ENCODE measurements around the gene CXCR3.
A peak's percentile ranks its signal among the peaks of the same experiment; 100 is the strongest.
"Not testable (repeated sequence)": the region's sequence is repeated elsewhere in the genome, so short reads cannot be mapped to it uniquely, and the experiment has no call there.

CXCR3 gene

GRCh38 chrX:71652405-71652804 lies 34.1 kb upstream of the CXCR3 start:
- peak; percentile 65 for DNase-seq (ENCODE audit: low read depth)
- no peak overlapping the region for H3K4me3 ChIP-seq (ENCODE audit: control insufficient read depth, low read depth, low read length)
- peak; percentile 65 for TF ChIP-seq CTCF (conservative IDR thresholded peaks at IDR 0.05; ENCODE audit: control insufficient read depth, insufficient read depth, low read depth, low read length)

- no peak overlapping the region for H3K4me3 ChIP-seq (ENCODE audit: control insufficient read depth, low read depth, low read length)
- no peak for DNase-seq (ENCODE audit: low read depth)
- no peak for TF ChIP-seq CTCF (conservative IDR thresholded peaks at IDR 0.05; ENCODE audit: control insufficient read depth, insufficient read depth, low read depth, low read length)
Measured at GRCh38 chrX:71650333-71650969, 32.1 kb upstream of the CXCR3 start.

GRCh38 chrX:71644406-71644805 lies 26.1 kb upstream of the CXCR3 start:
- not testable (repeated sequence) for H3K4me3 ChIP-seq (ENCODE audit: control insufficient read depth, low read depth, low read length); DNase-seq (ENCODE audit: low read depth)

GRCh38 chrX:71640002-71640401 lies 21.7 kb upstream of the CXCR3 start:
- no peak for DNase-seq (ENCODE audit: low read depth)
- no peak for TF ChIP-seq CTCF (conservative IDR thresholded peaks at IDR 0.05; ENCODE audit: control insufficient read depth, insufficient read depth, low read depth, low read length)
- H3K4me3 ChIP-seq (ENCODE audit: control insufficient read depth, low read depth, low read length): no peak overlapping the region

GRCh38 chrX:71638409-71638808 lies 20.1 kb upstream of the CXCR3 start:
- no peak for TF ChIP-seq CTCF (conservative IDR thresholded peaks at IDR 0.05; ENCODE audit: control insufficient read depth, insufficient read depth, low read depth, low read length)
- no peak for DNase-seq (ENCODE audit: low read depth)
- no peak overlapping the region for H3K4me3 ChIP-seq (ENCODE audit: control insufficient read depth, low read depth, low read length)

GRCh38 chrX:71637848-71638247 lies 19.5 kb upstream of the CXCR3 start:
- no peak overlapping the region for H3K4me3 ChIP-seq (ENCODE audit: control insufficient read depth, low read depth, low read length)
- DNase-seq (ENCODE audit: low read depth): peak; percentile 47
- no peak for TF ChIP-seq CTCF (conservative IDR thresholded peaks at IDR 0.05; ENCODE audit: control insufficient read depth, insufficient read depth, low read depth, low read length)

- H3K4me3 ChIP-seq (ENCODE audit: control insufficient read depth, low read depth, low read length): no peak overlapping the region
- TF ChIP-seq CTCF (conservative IDR thresholded peaks at IDR 0.05; ENCODE audit: control insufficient read depth, insufficient read depth, low read depth, low read length): no peak
- DNase-seq (ENCODE audit: low read depth): peak; percentile 52
Measured at GRCh38 chrX:71637253-71637618, 18.9 kb upstream of the CXCR3 start.

All from fibroblast of mammary gland (primary cell).